GM19193 (cell line): ENCODE data around the gene PPP1R9A.

Source experiments
- POLR2A ChIP-seq: IDR thresholded peaks from 4 replicates; pipeline ENCODE4 v1.6.1; 2011; ENCODE audit not compliant: insufficient read depth, insufficient read length; ENCODE audit errors: extremely low read depth

Gene PPP1R9A

DNA sequence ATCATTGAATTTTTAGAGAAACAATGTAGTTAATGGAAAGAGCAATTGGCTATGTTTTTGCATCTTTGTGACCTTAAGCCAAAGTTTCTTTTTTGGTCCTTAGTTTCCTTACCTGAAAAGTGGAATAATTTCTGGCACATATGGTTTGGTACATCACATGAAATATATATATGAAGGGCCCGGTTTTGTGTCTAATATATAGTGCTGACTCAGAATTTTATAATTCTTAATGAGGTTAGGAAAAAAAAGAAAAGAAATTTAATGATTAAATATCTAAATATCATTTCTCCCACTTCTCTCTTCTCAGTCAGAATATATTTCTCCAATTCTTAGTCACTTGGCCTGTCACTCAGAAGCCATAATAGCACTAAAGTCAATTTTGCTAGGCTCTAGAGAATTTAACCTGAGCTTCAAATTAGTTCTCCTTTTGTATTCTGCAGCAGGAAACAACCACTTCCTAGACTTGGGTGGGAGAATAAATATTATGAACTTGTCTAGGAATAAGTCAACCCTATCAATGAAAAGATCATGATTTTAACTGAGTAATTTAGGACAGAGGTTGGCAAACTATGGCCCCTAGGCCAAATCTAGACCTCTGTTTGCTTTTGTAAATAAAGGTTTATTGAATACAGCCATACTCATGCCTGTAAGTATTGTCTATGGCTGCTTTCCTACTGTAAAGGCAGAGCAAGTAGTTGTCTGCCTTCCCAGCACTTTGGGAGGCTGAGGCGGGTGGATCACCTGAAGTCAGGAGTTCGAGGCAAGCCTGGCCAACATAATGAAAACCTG is 34.6 kb downstream of the PPP1R9A start:
- TF ChIP-seq POLR2A: no peak

DNA sequence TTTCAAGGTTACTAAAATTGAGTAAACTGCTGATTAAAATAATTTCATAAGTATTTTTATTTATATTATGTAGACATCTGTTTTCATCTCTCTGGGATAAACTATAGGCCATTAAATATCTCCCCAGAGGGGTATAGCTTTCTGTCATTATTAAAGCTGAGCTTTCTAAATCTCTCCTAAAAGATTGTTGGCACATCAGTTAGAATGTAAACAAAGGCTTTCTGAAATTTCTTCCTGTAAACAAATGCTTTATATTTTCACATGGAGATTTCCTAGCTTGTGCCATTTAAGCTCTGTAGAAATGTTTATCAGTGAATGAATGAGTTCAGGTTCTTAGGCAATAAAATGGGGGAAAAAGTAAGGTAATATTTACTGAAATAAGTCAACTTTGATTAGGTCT is 35.7 kb downstream of the PPP1R9A start:
- no peak for TF ChIP-seq POLR2A

DNA sequence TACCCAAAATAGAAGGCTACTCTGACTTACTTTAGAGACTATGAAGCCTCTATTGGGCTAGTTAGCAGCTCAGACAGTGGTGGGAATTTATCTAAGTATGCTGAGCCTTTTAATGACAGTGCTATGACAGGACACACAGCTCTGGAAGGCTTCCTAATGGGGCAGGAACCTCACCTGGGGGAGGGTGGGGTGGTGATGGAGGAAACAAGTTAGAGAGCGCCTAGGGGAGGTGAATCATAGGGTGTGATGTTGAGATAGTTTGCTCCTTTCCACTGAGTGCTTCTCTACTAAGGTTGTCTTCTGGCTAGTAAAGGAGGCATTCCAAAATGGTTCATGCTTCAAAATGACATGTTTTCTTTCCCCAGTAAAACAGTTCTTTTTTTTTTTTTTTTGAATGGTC is 42.1 kb downstream of the PPP1R9A start:
- no peak for TF ChIP-seq POLR2A

DNA sequence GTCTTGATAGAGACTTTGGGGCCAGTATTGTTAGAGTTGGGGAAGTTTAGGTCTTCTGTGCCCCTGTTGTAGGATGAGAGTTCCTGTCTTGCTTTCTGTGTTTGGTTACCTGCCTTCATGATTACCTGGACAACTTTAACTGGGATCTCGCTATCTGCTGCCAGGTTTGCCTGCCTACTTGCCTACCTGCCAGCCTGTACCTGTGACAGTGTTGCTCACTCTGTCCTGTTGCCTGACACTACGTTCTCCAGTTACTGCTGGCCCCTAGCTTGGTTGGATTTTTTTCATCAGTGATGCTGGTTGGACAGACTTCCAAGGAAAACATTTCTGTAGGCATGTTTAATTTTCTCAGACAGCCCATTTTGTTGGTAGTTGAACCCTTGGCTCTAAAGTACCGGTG is 48.4 kb downstream of the PPP1R9A start:
- no peak for TF ChIP-seq POLR2A

DNA sequence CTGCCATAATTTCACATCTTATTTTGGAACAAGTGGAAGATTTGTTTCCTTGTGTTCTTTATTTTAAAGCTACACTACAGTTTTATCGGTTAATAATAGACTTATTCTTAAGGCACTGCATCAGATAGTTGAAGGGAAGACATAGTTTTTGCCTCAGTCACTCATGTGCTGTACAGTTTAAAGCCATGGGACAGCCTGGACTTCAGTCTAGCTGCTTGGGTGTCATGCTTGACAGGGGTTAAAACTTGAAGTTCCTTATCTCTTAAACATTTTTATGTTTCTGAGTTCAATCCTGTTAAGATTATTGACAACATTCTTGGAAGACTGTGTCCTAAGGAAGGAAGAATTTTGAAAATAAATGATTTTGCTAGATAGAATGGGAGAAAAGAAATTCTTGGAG is 49.7 kb downstream of the PPP1R9A start:
- no peak for TF ChIP-seq POLR2A

DNA sequence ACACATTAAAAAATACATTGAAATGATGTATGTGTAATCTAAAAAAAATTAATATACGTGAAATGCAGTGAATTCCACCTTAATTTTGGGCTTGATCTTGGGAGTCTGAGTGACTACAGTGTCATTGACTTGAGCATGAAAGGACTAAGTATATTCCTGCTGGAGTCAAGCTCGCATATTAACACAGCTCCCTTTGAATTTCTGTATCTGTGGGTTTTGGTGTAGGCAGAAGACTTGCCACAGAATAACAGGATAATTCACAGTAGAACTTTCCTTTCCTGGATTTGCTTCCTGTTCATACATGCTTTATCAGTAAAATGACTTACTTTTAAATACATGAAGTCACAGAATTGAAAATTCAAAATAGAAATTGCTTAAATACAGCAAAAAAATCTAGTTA is 55.3 kb downstream of the PPP1R9A start:
- no peak for TF ChIP-seq POLR2A

DNA sequence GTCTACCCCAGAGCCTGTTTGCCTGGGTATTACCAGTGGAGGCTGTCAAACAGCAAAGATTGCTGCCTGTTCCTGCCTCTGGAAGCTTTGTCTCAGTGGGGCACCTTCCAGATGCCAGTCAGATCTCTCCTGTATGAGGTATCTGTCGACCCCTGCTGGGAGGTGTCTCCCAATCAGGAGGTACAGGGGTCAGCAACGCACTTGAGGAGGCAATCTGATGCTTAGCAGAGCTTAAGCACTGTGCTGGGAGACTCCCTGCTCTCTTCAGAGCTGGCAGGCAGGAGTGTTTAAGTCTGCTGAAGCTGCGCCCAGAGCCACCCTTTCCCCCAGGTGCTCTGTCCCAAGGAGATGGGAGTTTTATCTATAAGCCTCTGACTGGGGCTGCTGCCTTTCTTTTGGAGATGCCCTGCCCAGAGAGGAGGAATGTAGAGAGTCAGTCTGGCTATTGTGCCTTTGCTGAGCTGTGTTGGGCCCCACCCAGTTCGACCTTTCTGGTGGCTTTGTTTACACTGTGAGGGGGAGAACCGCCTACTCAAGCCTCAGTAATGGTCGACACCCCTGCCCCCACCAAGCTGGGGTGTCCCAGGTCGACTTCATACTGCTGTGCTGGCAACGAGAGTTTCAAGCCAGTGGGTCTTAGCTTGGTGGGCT is 62.2 kb downstream of the PPP1R9A start:
- no peak for TF ChIP-seq POLR2A

DNA sequence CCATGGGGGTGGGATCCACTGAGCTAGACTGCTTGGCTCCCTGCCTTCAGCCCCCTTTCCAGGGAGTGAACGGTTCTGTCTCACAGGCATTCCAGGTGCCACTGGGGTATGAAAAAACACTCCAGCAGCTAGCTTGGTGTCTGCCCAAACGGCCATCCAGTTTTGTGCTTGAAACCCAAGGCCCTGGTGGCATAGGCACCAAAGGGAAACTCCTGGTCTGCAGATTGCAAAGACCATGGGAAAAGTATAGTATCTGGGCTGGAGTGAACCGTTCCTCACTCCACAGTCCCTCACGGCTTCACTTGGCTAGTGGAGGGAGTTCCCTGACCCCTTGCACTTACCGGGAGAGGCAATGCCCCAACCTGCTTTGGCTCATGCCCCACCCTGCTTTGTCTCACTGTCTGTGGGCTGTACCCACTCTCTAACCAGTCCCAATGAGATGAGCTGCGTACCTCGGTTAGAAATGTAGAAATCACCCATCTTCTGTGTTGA is 62.7 kb downstream of the PPP1R9A start:
- TF ChIP-seq POLR2A: no peak

DNA sequence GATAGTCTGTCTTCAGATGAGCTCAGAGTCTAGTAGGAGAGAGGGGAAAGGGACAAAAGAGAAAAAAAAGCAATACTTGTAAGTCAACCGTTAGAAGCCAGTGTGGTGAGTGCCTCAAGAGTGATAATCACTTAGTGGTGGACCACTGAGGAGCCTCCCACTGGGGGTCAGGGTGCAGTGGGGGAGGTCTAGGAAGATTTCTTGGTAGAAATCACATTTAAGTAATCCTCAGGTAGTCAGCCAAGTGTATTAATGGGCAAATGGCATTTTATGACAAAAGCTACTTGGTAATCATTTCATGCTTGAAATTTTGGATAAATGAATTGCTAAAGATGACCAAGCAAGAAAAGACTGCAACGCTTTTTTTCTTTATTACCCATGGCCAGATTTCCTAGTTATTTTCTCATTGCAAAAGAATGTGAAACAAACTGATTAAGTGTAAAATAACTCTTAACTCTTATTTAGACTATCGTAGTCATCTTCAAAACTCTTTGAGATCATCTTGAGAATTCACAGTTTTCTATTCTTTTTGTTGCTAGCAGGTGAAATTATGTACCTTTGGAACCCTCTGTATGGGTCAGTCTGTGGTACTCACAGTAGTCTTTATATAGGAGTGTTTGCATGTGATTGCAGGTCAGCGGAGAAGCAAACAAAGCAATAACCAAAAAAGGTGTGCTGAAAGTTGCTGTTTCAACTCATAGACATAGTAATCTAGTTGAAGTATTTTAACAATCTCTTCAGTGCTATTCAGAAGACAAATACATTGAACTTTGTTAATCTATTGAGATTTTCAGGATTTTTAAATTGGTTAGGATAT is 63.9 kb downstream of the PPP1R9A start:
- TF ChIP-seq POLR2A: no peak

DNA sequence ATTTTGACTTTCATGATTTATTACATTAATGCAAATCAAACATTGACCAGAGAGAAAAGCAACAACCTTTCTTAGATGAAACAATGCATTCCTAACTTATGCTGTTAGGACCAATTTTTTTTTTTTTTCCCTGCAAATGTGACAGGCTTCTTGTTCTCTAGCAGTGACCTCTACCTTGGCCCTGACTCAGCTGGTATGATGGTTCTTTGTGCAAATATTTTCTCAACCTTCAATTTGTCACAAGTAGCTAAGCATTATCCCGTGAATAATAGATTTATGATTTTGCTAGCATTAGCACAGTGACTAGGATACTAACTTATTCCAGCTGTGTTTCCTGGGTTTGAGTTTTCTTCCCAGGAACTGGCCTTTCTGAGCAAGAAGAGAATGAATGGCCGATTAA is 64.9 kb downstream of the PPP1R9A start:
- TF ChIP-seq POLR2A: no peak

DNA sequence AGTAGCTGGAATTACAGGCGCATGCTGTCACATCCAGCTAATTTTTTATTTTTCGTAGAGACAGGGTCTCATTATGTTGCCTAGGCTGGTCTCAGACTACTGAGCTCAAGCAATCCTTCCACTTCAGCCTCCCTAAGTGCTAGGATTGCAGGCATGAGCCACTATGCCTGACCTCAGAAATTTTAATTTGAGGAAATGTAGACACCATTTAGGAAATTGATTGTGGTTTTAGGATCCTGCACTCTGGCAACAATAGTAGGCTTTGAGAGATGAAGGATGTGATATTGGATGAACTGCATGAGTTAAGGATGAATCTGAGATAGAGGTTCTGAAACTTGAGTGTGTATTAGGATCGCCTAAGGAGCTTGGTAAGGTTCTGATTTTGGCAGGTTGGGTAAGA is 66.5 kb downstream of the PPP1R9A start:
- no peak for TF ChIP-seq POLR2A

DNA sequence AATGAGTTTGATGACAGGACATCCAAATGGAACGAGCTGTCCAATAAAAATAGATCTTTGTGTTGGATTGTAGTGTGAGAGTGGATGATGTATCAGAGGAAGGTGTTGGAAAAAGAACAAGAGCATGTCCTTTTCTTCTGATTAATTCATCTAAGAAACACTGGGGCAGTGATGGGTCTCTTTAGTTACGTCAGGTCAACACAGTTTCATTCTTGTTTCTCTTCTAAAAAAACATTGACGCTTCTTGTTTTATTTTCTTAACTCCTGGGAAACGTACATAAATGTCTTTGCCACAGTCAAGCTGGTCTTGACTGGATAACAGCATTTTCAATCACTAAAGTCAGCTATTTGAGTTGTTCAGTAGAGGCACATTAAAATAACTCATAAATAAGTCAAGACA is 67.0 kb downstream of the PPP1R9A start:
- TF ChIP-seq POLR2A: no peak

DNA sequence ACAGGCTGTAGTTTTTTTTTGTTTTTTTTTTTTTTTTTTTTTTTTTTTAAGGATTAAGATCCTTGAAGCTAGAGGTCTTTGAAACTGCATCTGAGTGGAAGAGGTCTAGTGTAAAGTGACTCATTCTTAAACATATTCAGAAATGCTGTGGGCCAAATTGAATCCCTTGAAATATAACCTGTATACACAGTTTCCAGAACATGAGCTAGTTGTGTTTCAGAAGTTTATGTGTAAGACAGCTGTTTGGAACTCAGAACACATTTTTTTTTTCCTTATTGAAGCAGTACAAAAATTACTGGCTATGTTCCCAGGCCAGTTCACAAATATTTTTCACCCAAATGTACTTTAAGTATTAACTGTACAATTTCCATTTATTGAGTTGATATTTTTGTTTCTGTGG is 67.9 kb downstream of the PPP1R9A start:
- TF ChIP-seq POLR2A: no peak

DNA sequence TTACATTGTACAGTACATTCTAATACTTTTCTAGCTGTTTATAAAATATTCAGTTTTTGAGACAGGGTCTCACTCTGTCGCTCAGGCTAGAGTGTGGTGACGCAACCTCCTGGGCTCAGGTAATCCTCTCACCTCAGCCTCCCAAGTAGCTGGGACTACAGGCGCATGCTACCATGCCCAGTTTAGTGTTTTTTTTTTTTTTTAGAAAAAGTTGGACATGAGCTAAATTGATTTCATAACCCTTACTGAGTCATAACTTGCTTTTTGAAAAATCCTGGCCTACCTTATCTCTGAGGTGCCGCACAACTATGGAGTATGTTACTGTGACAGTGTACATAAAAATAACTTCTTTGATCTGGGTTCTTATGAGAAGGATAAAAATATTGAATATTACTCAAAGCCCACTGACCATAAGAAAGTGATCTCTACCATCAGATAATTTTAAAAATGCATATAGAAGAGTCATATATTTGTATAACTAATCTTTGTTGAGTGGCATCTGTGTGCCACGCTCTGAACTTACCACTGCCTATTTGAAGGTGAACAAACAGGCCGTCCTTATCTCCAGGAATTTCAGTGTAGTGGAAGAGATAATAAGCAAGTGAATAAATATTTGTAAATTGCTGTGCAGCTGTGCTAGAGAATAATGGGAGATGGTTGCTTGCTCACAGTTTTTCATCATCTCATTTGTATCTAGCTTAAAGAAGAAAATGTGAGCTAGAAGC is 73.2 kb downstream of the PPP1R9A start:
- TF ChIP-seq POLR2A: no peak

DNA sequence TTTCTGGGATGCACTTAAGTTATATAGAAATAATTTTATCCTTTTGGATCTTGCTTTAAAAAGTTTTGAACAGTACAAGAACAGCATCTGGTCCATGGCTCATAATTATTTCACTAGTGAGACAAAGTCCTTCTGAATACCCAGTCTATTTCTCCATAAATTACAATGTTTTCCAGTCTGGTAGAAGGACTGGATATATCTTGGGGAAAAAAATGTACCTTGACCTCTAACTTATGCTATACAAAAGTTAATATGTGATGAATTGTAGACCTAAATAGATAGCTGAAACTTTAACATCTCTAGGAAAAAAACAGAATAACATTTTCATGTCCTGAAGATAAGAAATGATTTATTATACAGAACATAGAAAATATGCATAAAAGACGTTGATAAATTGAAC is 88.5 kb downstream of the PPP1R9A start:
- TF ChIP-seq POLR2A: no peak

DNA sequence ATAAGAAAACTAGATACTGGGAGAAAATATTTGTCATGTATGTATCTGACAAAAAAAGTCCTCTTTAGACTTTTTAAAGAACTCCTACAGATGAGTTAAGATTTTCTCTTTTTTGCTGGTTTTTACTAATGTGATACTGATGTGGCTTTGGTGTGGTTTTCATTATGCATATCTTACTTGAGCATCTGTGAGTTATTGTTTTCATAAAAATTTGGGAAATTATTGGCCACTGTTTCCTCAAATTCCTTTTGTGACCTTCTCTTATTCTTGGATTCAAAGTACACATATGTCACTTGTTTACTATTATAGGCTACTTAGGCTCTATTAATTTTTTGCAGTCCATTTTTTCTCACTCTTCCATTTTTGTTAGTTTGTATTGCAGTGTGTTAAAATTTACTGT is 89.0 kb downstream of the PPP1R9A start:
- no peak for TF ChIP-seq POLR2A

DNA sequence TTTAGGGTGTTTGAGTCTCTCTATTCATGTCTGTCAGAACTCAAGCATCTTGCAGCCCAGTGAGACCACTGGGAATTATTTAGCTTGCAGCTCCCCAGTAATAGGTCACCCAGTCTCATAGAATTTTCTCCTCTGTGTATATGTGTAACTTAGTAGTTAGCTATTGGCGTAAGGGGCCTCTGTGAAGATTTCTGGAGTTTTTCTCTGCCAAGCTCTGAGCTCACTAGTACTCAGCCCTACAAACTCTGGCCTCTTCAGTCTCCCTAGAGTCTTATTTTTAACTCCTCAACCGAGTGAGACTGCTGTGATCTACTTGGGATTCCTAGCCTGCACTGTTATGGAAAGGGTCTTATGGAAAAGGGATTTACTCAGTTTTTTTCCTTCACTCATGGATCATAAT is 90.2 kb downstream of the PPP1R9A start:
- no peak for TF ChIP-seq POLR2A
